Mucosa of rectum (tissue), 2 donors: ENCODE measurements around the gene SLC16A12.

Experiments
- H3K27ac ChIP-seq, 2 donors: one replicate each; pipeline ENCODE4 v1.7.0; 2013; ENCODE audit warnings: inconsistent platforms in 2 of 2, low read depth in 2 of 2, low read length in 2 of 2
- H3K27me3 ChIP-seq, 2 donors: one replicate each; pipeline ENCODE4 v1.7.0; 2013; ENCODE audit warnings: low read length in 2 of 2; ENCODE audit not compliant: control insufficient read depth in 2 of 2, insufficient read depth in 2 of 2
- H3K36me3 ChIP-seq, 2 donors: one replicate each; pipeline ENCODE4 v1.7.0; 2013; ENCODE audit warnings: low read length in 2 of 2; ENCODE audit not compliant: control insufficient read depth in 2 of 2, insufficient read depth in 2 of 2
- H3K4me1 ChIP-seq, 2 donors: one replicate each; pipeline ENCODE4 v1.7.0; 2013; ENCODE audit warnings: low read length in 2 of 2, mild to moderate bottlenecking in 1 of 2; ENCODE audit not compliant: control insufficient read depth in 2 of 2, insufficient read depth in 2 of 2
- H3K4me3 ChIP-seq, 2 donors: one replicate each; pipeline ENCODE4 v1.7.0; 2013; ENCODE audit warnings: low read length in 2 of 2
- H3K9ac ChIP-seq, 2 donors: one replicate each; pipeline ENCODE4 v1.7.0; 2013; ENCODE audit warnings: low read length in 2 of 2, low read depth in 1 of 2, mild to moderate bottlenecking in 1 of 2
- H3K9me3 ChIP-seq, 2 donors: one replicate each; pipeline ENCODE4 v1.7.0; 2013; ENCODE audit warnings: low read length in 2 of 2; ENCODE audit not compliant: control insufficient read depth in 2 of 2
- donor health status: healthy.
- donor health status: Normal muscosa, but diverticular disease.

The SLC16A12 gene

DNA sequence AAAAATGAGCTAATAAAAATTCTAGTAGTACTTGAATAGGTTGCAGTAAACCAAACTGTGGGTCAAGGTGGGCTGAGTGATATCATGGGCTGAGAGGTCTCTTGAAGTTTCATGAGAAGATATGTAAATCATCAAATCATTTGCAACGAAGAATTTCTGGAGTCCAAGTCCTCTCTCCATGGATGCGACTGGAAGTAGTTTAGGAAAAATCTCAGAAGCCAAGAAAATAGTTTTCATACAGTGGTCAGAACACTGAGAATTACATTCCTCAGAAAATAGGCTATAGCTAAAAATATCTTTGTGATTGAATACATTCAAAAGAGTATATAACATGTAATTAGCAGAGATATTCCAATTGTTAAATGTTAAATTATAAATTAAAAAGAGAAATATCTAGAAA is 146.6 kb downstream of the SLC16A12 start:
- Histone ChIP-seq H3K9me3 (no peaks in the 10 kb centered on the region), H3K27ac (no peak overlapping the region), H3K9ac (no peak overlapping the region), H3K4me1 (peaks cover 9% of the 10 kb centered on the region in 2 donors), H3K27me3 (no peaks in the 10 kb centered on the region), H3K36me3 (no peaks in the 10 kb centered on the region), H3K4me3 (no peak overlapping the region)

- H3K27me3 ChIP-seq, result no peaks in the 10 kb centered on the region
- H3K4me3 ChIP-seq, result no peak overlapping the region
- peak overlapping the region in 1 of 2 donors; percentile 20 for H3K27ac ChIP-seq
- H3K4me1 ChIP-seq, result no peaks in the 10 kb centered on the region
- H3K9me3 ChIP-seq, result no peaks in the 10 kb centered on the region
- H3K36me3 ChIP-seq, result no peaks in the 10 kb centered on the region
- no peak overlapping the region for H3K9ac ChIP-seq
Observed at GRCh38 chr10:89384474-89385340, 150.7 kb downstream of the SLC16A12 start.

DNA sequence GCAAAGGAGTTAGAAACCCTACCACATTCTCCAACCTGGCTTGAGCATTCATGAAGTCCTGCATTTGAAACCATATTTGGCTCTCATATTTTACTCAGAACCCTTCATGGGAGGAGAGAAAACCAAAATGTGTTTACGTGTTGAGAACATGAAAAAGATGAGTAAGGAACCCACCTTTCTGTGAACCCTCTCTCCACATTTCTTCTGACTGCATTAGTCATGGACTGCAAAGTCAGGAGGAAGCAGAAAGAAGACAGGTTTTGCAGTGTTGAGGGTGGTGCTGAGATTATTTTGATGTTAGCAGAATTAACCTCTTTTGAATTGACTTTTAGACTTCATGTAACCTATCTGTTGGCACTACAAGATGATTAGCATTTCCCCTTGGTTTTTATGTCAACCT is 152.6 kb downstream of the SLC16A12 start:
- Histone ChIP-seq H3K9me3 (no peaks in the 10 kb centered on the region), H3K4me1 (no peaks in the 10 kb centered on the region), H3K9ac (no peak overlapping the region), H3K36me3 (no peaks in the 10 kb centered on the region), H3K27me3 (no peaks in the 10 kb centered on the region), H3K4me3 (no peak overlapping the region), H3K27ac (no peak overlapping the region)
